Measurements from ENCODE around the gene SMG6. TPM values are rescaled to one million over a fixed set of nuclear protein-coding genes. Genes with fewer than 3 reads are reported as not detected.
"Not testable (repeated sequence)": the region's sequence is repeated elsewhere in the genome, so short reads cannot be mapped to it uniquely, and the experiment has no call there.

The SMG6 gene
- total and polyA plus RNA-seq, 2 experiments from 2014 or later: 23.0 to 50.8 TPM

- DNase-seq (ENCODE audit: low read depth in 1 of 2, low spot score in 1 of 2): no peak
- no peak overlapping the region for H3K4me3 ChIP-seq
- H3K27ac ChIP-seq: no peak overlapping the region
- H3K27me3 ChIP-seq: peaks cover 4% of the 10 kb centered on the region
- no peaks in the 10 kb centered on the region for H3K36me3 ChIP-seq
- peaks cover 6% of the 10 kb centered on the region for H3K4me1 ChIP-seq (ENCODE audit: low read depth)
- no peaks in the 10 kb centered on the region for H3K9me3 ChIP-seq (ENCODE audit: low read depth)
- TF ChIP-seq CTCF (IDR thresholded peaks at IDR 0.05; ENCODE audit: low read depth, low read length): no peak
Measured at GRCh38 chr17:2018716-2019510, 284.7 kb downstream of the SMG6 start.

GRCh38 chr17:2017274-2017941, 286.2 kb downstream of the SMG6 start:
- no peaks in the 10 kb centered on the region for H3K27me3 ChIP-seq
- no peak overlapping the region for H3K27ac ChIP-seq
- no peaks in the 10 kb centered on the region for H3K4me1 ChIP-seq (ENCODE audit: low read depth)
- no peaks in the 10 kb centered on the region for H3K36me3 ChIP-seq
- H3K4me3 ChIP-seq: no peak overlapping the region
- DNase-seq (ENCODE audit: low read depth in 1 of 2, low spot score in 1 of 2): no peak
- no peaks in the 10 kb centered on the region for H3K9me3 ChIP-seq (ENCODE audit: low read depth)
- no peak for TF ChIP-seq CTCF (IDR thresholded peaks at IDR 0.05; ENCODE audit: low read depth, low read length)

- H3K9me3 ChIP-seq (ENCODE audit: low read depth): no peaks in the 10 kb centered on the region
- no peaks in the 10 kb centered on the region for H3K36me3 ChIP-seq
- H3K4me3 ChIP-seq: no peak overlapping the region
- no peak overlapping the region for H3K27ac ChIP-seq
- H3K4me1 ChIP-seq (ENCODE audit: low read depth): no peaks in the 10 kb centered on the region
- no peaks in the 10 kb centered on the region for H3K27me3 ChIP-seq
- no peak for DNase-seq (ENCODE audit: low read depth in 1 of 2, low spot score in 1 of 2)
- no peak for TF ChIP-seq CTCF (IDR thresholded peaks at IDR 0.05; ENCODE audit: low read depth, low read length)
Measured at GRCh38 chr17:2016494-2016893, 287.1 kb downstream of the SMG6 start.

- Histone ChIP-seq H3K36me3 (no peaks in the 10 kb centered on the region), H3K4me1 (ENCODE audit: low read depth) (no peaks in the 10 kb centered on the region), H3K4me3 (no peak overlapping the region), H3K9me3 (ENCODE audit: low read depth) (no peaks in the 10 kb centered on the region), H3K27me3 (no peaks in the 10 kb centered on the region), H3K27ac (no peak overlapping the region)
- DNase-seq (ENCODE audit: low read depth in 1 of 2, low spot score in 1 of 2): no peak
- TF ChIP-seq CTCF (IDR thresholded peaks at IDR 0.05; ENCODE audit: low read depth, low read length): no peak
Measured at GRCh38 chr17:2015314-2015713, 288.3 kb downstream of the SMG6 start.

GRCh38 chr17:2013994-2014317, 289.6 kb downstream of the SMG6 start:
- no peak for TF ChIP-seq CTCF (IDR thresholded peaks at IDR 0.05; ENCODE audit: low read depth, low read length)
- Histone ChIP-seq H3K4me3 (no peak overlapping the region), H3K4me1 (ENCODE audit: low read depth) (no peaks in the 10 kb centered on the region), H3K27ac (no peak overlapping the region), H3K36me3 (no peaks in the 10 kb centered on the region), H3K9me3 (ENCODE audit: low read depth) (no peaks in the 10 kb centered on the region), H3K27me3 (no peaks in the 10 kb centered on the region)
- DNase-seq (ENCODE audit: low read depth in 1 of 2, low spot score in 1 of 2): no peak

GRCh38 chr17:2013220-2013993, 290.2 kb downstream of the SMG6 start:
- not testable (repeated sequence) for H3K36me3 ChIP-seq; H3K27me3 ChIP-seq; H3K4me1 ChIP-seq (ENCODE audit: low read depth); DNase-seq (ENCODE audit: low read depth in 1 of 2, low spot score in 1 of 2); H3K27ac ChIP-seq; H3K9me3 ChIP-seq (ENCODE audit: low read depth); H3K4me3 ChIP-seq

Measured in cardiac muscle cell (in vitro differentiated cells and primary cell).